HEK293 (cell line): ENCODE data around the gene PDE4D.
A peak's percentile ranks its signal among the peaks of the same experiment; 100 is the strongest.

ENCODE experiments used
- ATF2 ChIP-seq: fragments of 450-650 bp; formaldehyde crosslinking; IDR thresholded peaks from 2 replicates; pipeline ENCODE4 v1.5.1; 2016; ENCODE audit warnings: missing biosample characterization, missing genetic modification characterization, low read depth
- GLI4 ChIP-seq: fragments of 450-650 bp; formaldehyde crosslinking; IDR thresholded peaks from 2 replicates; pipeline ENCODE4 v1.5.1; 2016; ENCODE audit warnings: missing biosample characterization, missing genetic modification characterization
- GLIS2 ChIP-seq: fragments of 450-650 bp; formaldehyde crosslinking; IDR thresholded peaks from 2 replicates; pipeline ENCODE4 v1.5.1; 2016; ENCODE audit warnings: missing biosample characterization, missing genetic modification characterization
- KLF10 ChIP-seq: fragments of 450-650 bp; IDR thresholded peaks from 2 replicates; pipeline ENCODE4 v1.5.1; 2018; ENCODE audit warnings: missing biosample characterization, mild to moderate bottlenecking, missing genetic modification characterization
- OSR2 ChIP-seq: fragments of 450-650 bp; formaldehyde crosslinking; IDR thresholded peaks from 2 replicates; pipeline ENCODE4 v1.5.1; 2016; ENCODE audit warnings: missing biosample characterization, missing genetic modification characterization
- PRDM1 ChIP-seq: fragments of 450-650 bp; formaldehyde crosslinking; IDR thresholded peaks from 2 replicates; pipeline ENCODE4; 2016; ENCODE audit warnings: missing biosample characterization, missing genetic modification characterization
- PRDM4 ChIP-seq: fragments of 450-650 bp; formaldehyde crosslinking; IDR thresholded peaks from 2 replicates; pipeline ENCODE4 v1.5.1; 2017; ENCODE audit warnings: missing biosample characterization, missing genetic modification characterization
- SP7 ChIP-seq: fragments of 450-650 bp; formaldehyde crosslinking; IDR thresholded peaks from 2 replicates; pipeline ENCODE4 v1.5.1; 2016; ENCODE audit warnings: missing biosample characterization, missing genetic modification characterization
- ZBTB17 ChIP-seq: fragments of 450-650 bp; formaldehyde crosslinking; IDR thresholded peaks from 2 replicates; pipeline ENCODE4 v1.5.1; 2016; ENCODE audit warnings: missing biosample characterization, missing genetic modification characterization
- ZBTB6 ChIP-seq: fragments of 450-650 bp; formaldehyde crosslinking; IDR thresholded peaks from 2 replicates; pipeline ENCODE4 v1.5.1; 2017; ENCODE audit warnings: missing biosample characterization, missing genetic modification characterization
- ZFP37 ChIP-seq: fragments of 450-650 bp; formaldehyde crosslinking; IDR thresholded peaks from 2 replicates; pipeline ENCODE4 v1.5.1; 2016; ENCODE audit warnings: missing biosample characterization, missing genetic modification characterization
- ZFP41 ChIP-seq: fragments of 450-650 bp; formaldehyde crosslinking; IDR thresholded peaks from 2 replicates; pipeline ENCODE4 v1.5.1; 2016; ENCODE audit warnings: missing biosample characterization, missing genetic modification characterization, borderline replicate concordance
- ZIC2 ChIP-seq: fragments of 450-650 bp; formaldehyde crosslinking; IDR thresholded peaks from 2 replicates; pipeline ENCODE4 v1.5.1; 2016; ENCODE audit warnings: missing biosample characterization, missing genetic modification characterization
- ZNF10 ChIP-seq: fragments of 450-650 bp; formaldehyde crosslinking; IDR thresholded peaks from 2 replicates; pipeline ENCODE4 v1.5.1; 2017; ENCODE audit warnings: missing biosample characterization, missing genetic modification characterization
- ZNF138 ChIP-seq: fragments of 450-650 bp; formaldehyde crosslinking; IDR thresholded peaks from 2 replicates; pipeline ENCODE4 v1.5.1; 2016; ENCODE audit warnings: missing biosample characterization, missing genetic modification characterization, borderline replicate concordance
- ZNF169 ChIP-seq: fragments of 450-650 bp; formaldehyde crosslinking; IDR thresholded peaks from 2 replicates; pipeline ENCODE4 v1.5.1; 2016; ENCODE audit warnings: missing biosample characterization, missing genetic modification characterization
- ZNF175 ChIP-seq: fragments of 450-650 bp; formaldehyde crosslinking; IDR thresholded peaks from 2 replicates; pipeline ENCODE4 v1.5.1; 2016; ENCODE audit warnings: missing biosample characterization, missing genetic modification characterization
- ZNF18 ChIP-seq: fragments of 450-650 bp; formaldehyde crosslinking; IDR thresholded peaks from 2 replicates; pipeline ENCODE4 v1.5.1; 2016; ENCODE audit warnings: missing biosample characterization, missing genetic modification characterization
- ZNF2 ChIP-seq: fragments of 450-650 bp; formaldehyde crosslinking; IDR thresholded peaks from 2 replicates; pipeline ENCODE4 v1.5.1; 2016; ENCODE audit warnings: missing biosample characterization, missing genetic modification characterization
- ZNF221 ChIP-seq: fragments of 450-650 bp; formaldehyde crosslinking; IDR thresholded peaks from 2 replicates; pipeline ENCODE4 v1.5.1; 2017; ENCODE audit warnings: missing biosample characterization, missing genetic modification characterization, borderline replicate concordance
- ZNF23 ChIP-seq: fragments of 450-650 bp; formaldehyde crosslinking; IDR thresholded peaks from 2 replicates; pipeline ENCODE4 v1.5.1; 2016; ENCODE audit warnings: missing biosample characterization, missing genetic modification characterization, borderline replicate concordance
- ZNF335 ChIP-seq: fragments of 450-650 bp; formaldehyde crosslinking; conservative IDR thresholded peaks from 2 replicates; pipeline ENCODE4 v1.5.1; 2016; ENCODE audit warnings: missing biosample characterization, missing genetic modification characterization
- ZNF354C ChIP-seq: fragments of 450-650 bp; formaldehyde crosslinking; IDR thresholded peaks from 2 replicates; pipeline ENCODE4 v1.5.1; 2016; ENCODE audit warnings: missing biosample characterization, missing genetic modification characterization, low read depth, borderline replicate concordance
- ZNF362 ChIP-seq: fragments of 450-650 bp; formaldehyde crosslinking; IDR thresholded peaks from 2 replicates; pipeline ENCODE4 v1.5.1; 2016; ENCODE audit warnings: missing biosample characterization, missing genetic modification characterization
- ZNF473 ChIP-seq: fragments of 450-650 bp; formaldehyde crosslinking; IDR thresholded peaks from 2 replicates; pipeline ENCODE4 v1.5.1; 2017; ENCODE audit warnings: missing biosample characterization, missing genetic modification characterization
- ZNF521 ChIP-seq: fragments of 450-650 bp; formaldehyde crosslinking; IDR thresholded peaks from 2 replicates; pipeline ENCODE4 v1.5.1; 2017; ENCODE audit warnings: missing biosample characterization, mild to moderate bottlenecking, missing genetic modification characterization
- ZNF544 ChIP-seq: fragments of 450-650 bp; formaldehyde crosslinking; IDR thresholded peaks from 2 replicates; pipeline ENCODE4 v1.5.0; 2017; ENCODE audit warnings: missing biosample characterization, missing genetic modification characterization
- ZNF555 ChIP-seq: fragments of 450-650 bp; formaldehyde crosslinking; conservative IDR thresholded peaks from 2 replicates; pipeline ENCODE4 v1.5.1; 2017; ENCODE audit warnings: missing biosample characterization, mild to moderate bottlenecking, missing genetic modification characterization, inconsistent platforms
- ZNF561 ChIP-seq: fragments of 450-650 bp; IDR thresholded peaks from 2 replicates; pipeline ENCODE4 v1.5.1; 2018; ENCODE audit warnings: missing biosample characterization, missing genetic modification characterization, borderline replicate concordance
- ZNF621 ChIP-seq: fragments of 450-650 bp; formaldehyde crosslinking; IDR thresholded peaks from 2 replicates; pipeline ENCODE4 v1.5.1; 2017; ENCODE audit warnings: missing biosample characterization, missing genetic modification characterization
- ZNF654 ChIP-seq: fragments of 450-650 bp; formaldehyde crosslinking; IDR thresholded peaks from 2 replicates; pipeline ENCODE4 v1.5.1; 2016; ENCODE audit warnings: low read depth, missing biosample characterization, missing genetic modification characterization
- ZNF658 ChIP-seq: fragments of 450-650 bp; formaldehyde crosslinking; IDR thresholded peaks from 2 replicates; pipeline ENCODE4; 2016; ENCODE audit warnings: missing biosample characterization, missing genetic modification characterization
- ZNF670 ChIP-seq: fragments of 450-650 bp; formaldehyde crosslinking; IDR thresholded peaks from 2 replicates; pipeline ENCODE4 v1.5.1; 2016; ENCODE audit warnings: missing biosample characterization, missing genetic modification characterization, low read depth
- ZSCAN30 ChIP-seq: fragments of 450-650 bp; IDR thresholded peaks from 2 replicates; pipeline ENCODE4 v1.5.1; 2018; ENCODE audit warnings: missing biosample characterization, mild to moderate bottlenecking, missing genetic modification characterization, moderate library complexity

Gene PDE4D

GRCh38 chr5:59036274-59036961, 857.1 kb downstream of the PDE4D start (continued):
- 0 out of 2 replicates have a peak, but pooled peaks have one; percentile 38 for TF ChIP-seq ATF2 (tag by site-specific recombination)
- no peak for TF ChIP-seq ZFP41
- TF ChIP-seq ZNF23, result no peak
- peak; percentile 70; the same call in 1 of the 2 replicates for TF ChIP-seq ZNF2 (tag by site-specific recombination)
- no peak for TF ChIP-seq ZNF561 (tag by site-specific recombination)
- no peak for TF ChIP-seq ZNF175 (tag by site-specific recombination)
- TF ChIP-seq ZNF18, result peak; percentile 86
- TF ChIP-seq ZBTB6 (tag by site-specific recombination), result no peak
- no peak for TF ChIP-seq ZNF621 (tag by site-specific recombination)
- no peak for TF ChIP-seq ZNF521 (tag by site-specific recombination)
- no peak for TF ChIP-seq GLI4
- TF ChIP-seq ZNF473 (tag by site-specific recombination), result no peak
- TF ChIP-seq ZBTB17 (tag by site-specific recombination), result peak; percentile 86
- no peak for TF ChIP-seq ZNF658
- TF ChIP-seq ZNF169 (tag by site-specific recombination), result no peak
- peak; percentile 39; the same call in 1 of the 2 replicates for TF ChIP-seq ZSCAN30
- TF ChIP-seq PRDM4 (tag by site-specific recombination), result no peak
- TF ChIP-seq ZNF544 (tag by site-specific recombination), result no peak
- peak; percentile 97 for TF ChIP-seq KLF10 (tag by site-specific recombination)
- TF ChIP-seq ZNF555 (tag by site-specific recombination), result no peak
- TF ChIP-seq ZIC2 (tag by site-specific recombination), result no peak
- TF ChIP-seq ZNF670, result no peak
- peak; percentile 39 for TF ChIP-seq ZNF335 (tag by site-specific recombination)
- TF ChIP-seq PRDM1 (tag by site-specific recombination), result no peak
- peak; percentile 24; the same call in 1 of the 2 replicates for TF ChIP-seq ZNF10 (tag by site-specific recombination)
- TF ChIP-seq ZNF654 (tag by site-specific recombination), result no peak
- 0 out of 2 replicates have a peak, but pooled peaks have one; percentile 31 for TF ChIP-seq OSR2 (tag by site-specific recombination)
- 0 out of 2 replicates have a peak, but pooled peaks have one; percentile 36 for TF ChIP-seq ZNF362 (tag by site-specific recombination)
- TF ChIP-seq SP7, result peak; percentile 65
- TF ChIP-seq GLIS2 (tag by site-specific recombination), result no peak
- TF ChIP-seq ZNF138 (tag by site-specific recombination), result no peak
- TF ChIP-seq ZNF221 (tag by site-specific recombination), result no peak
- TF ChIP-seq ZFP37 (tag by site-specific recombination), result 0 out of 2 replicates have a peak, but pooled peaks have one; percentile 49
- no peak for TF ChIP-seq ZNF354C (tag by site-specific recombination)
